Measurements from ENCODE around the gene ESR1. TPM values are rescaled to one million over a fixed set of nuclear protein-coding genes. Genes with fewer than 3 reads are reported as not detected.

Gene ESR1
- total RNA-seq (2014; rRNA removed; shearing (Covaris generic)) = 0.03 TPM in 1 of 2 replicates, not detected in the other
- polyA plus RNA-seq (2015; cell fraction: cytosol; rRNA removed) = 0.09 and 0.30 TPM in 2 replicates
- polyA plus RNA-seq (2015; cell fraction: nucleus; rRNA removed) = 0.12 and 0.17 TPM in 2 replicates

GRCh38 chr6:151807513-151808370, at the start of gene ESR1:
ESR1 (plus strand) TSS chr6:151807682; CDS start chr6:151807913, 231 bp downstream.
- no peak for DNase-seq (ENCODE audit: low read depth)

DNA sequence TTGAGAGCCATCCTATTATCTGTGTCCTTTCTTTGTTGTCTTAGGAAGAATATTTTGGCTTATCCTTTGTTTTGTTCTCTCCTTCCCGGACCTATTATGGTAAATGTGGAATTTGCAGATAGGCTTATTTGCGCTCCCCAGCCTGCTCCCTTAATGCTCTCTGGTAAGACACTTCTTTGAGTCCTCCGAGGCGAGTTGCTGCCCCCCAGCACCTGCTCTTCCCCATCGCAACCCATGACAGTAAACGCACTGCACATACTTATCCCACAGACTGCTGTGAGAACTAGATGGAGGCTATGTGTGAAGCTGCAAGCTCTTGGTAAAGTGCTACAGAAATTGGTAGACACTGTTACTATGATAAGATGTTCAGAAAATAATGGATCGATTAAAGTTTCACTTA, 47.0 kb upstream of the ESR1 start:
- no peak for DNase-seq (ENCODE audit: low read depth)

- DNase-seq (ENCODE audit: low read depth) = no peak
These were observed 45.6 kb upstream of the ESR1 start for GRCh38 chr6:151761851-151762250.

GRCh38 chr6:151762817-151763216, 44.7 kb upstream of the ESR1 start:
- DNase-seq (ENCODE audit: low read depth) = no peak

GRCh38 chr6:151763303-151763702, 44.2 kb upstream of the ESR1 start:
- DNase-seq (ENCODE audit: low read depth) = peak; percentile 28

DNA sequence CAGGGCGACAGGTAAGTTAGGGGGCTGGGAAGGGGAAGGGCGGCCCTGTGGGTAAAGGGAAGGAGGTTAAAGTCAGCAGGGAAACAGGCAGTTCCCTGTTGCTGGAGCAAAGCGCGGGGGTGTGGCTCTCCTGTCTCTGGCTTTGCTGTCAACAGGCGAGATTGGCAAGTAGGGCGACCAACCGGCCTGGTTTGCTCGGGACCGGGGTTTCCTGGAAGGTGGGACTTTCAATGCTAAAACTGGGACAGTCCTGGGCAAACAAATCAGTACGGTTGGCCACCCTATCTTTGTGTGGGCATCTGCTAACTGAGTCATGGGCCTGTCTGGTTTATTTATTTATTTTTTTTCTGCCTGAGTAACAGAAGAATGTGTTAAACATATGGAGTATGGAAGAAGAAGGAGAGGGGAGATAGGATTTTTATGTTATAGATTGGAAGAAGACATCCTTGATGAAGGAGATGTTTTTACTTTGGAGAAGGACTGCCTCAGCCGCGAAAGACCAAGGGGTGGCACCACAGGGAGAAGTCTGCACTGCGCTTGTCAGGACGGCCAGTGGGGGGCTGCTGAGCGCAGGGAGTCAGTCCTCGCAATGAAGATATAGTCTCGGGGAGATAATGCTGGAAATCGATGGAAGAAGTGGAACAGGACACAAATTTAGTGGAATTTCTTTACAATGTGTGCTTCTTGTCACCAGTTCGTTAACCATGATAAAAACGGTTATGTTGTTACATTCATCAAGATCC, 43.4 kb upstream of the ESR1 start:
- DNase-seq (ENCODE audit: low read depth) = peak; percentile 85

GRCh38 chr6:151765444-151765886, 42.0 kb upstream of the ESR1 start:
- peak; percentile 85 for DNase-seq (ENCODE audit: low read depth)

GRCh38 chr6:151772446-151772845, 35.0 kb upstream of the ESR1 start:
- no peak for DNase-seq (ENCODE audit: low read depth)

GRCh38 chr6:151773382-151773781, 34.1 kb upstream of the ESR1 start:
- peak; percentile 73 for DNase-seq (ENCODE audit: low read depth)

DNA sequence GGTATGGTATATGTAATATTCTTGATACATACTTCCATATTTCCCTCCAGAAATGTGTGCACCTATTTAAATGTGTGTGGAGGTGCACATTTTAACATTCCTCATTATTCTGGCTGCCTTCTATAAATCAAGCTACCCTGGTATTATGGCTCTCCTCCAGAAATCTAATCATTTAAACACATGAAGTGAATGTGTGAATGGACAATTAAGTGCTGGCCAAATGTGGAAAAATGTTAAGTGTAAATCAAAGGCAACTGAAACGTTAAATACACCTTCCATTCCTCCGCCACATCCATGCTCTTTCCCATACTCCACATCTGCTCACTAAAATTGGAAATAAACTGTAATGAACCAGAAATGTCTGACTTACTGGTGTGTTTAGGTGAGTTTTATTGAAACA, 24.9 kb upstream of the ESR1 start:
- DNase-seq (ENCODE audit: low read depth) = no peak

GRCh38 chr6:151783692-151784091, 23.8 kb upstream of the ESR1 start:
- DNase-seq (ENCODE audit: low read depth) = no peak

GRCh38 chr6:151784441-151785214, 22.9 kb upstream of the ESR1 start:
- DNase-seq (ENCODE audit: low read depth) = no peak

DNA sequence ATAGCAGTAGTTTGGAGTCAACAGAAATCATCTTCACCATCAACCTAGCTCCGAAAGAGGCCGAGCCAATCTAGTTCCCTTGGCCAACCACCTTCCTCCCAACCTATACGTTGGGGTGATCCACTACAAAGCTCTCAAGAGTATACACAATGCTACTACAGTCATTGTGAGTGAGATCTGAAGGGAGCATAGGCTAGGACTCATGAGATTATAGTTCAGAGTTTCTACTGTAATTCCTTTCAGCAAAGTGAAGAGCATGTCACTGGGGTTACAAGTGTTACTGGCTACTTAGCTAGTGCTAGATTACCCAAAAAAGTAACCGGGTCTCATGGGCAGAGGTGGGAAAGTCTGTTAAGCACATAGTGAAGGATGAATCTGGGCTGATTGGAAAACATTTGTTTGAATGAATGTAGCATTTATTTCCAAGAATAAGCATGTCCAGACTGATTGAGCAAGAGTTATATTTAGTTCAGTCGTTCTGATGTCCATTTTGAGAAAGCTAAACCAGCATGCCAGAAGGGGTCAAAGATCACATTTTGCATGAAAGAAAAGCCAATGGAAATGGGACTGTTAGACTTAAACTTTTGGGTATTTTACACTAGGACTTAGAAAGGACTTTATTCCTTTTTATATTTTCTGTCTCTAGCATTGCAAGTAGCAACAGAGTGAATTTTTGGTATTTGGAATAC, 10.5 kb upstream of the ESR1 start:
- no peak for DNase-seq (ENCODE audit: low read depth)

- no peak for DNase-seq (ENCODE audit: low read depth)
These were observed 3.7 kb upstream of the ESR1 start for GRCh38 chr6:151803743-151804142.

DNA sequence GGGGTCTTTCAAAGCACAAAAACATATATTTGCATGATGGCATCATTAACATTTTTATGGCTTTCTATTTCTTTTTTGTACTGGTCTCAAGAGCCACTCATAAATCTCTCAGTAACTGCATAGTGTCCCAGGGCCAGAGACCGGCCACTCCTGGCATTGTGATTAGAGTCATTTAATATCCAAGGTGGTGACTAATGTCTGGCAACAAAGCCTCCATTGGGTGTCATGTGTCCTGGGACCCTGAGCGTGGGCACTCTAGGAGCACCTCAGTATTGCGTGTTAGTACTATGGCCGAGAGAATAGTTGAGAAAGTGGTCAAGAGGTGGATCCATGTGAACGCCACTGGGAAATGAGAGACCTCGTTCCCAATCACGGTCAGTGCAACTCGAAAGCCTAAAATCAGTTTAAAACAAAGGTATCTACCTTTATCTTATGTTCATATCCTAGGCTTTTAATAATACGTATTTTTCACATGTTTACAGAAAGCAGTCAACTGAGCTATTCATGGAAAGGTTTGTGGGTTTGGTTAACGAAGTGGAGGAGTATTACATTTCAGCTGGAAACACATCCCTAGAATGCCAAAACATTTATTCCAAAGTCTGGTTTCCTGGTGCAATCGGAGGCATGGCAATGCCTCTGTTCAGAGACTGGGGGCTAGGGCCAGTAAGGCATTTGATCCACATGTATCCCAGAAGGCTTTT, 2.7 kb upstream of the ESR1 start:
- no peak for DNase-seq (ENCODE audit: low read depth)

GRCh38 chr6:151805286-151805840, 2.1 kb upstream of the ESR1 start:
- no peak for DNase-seq (ENCODE audit: low read depth)

DNA sequence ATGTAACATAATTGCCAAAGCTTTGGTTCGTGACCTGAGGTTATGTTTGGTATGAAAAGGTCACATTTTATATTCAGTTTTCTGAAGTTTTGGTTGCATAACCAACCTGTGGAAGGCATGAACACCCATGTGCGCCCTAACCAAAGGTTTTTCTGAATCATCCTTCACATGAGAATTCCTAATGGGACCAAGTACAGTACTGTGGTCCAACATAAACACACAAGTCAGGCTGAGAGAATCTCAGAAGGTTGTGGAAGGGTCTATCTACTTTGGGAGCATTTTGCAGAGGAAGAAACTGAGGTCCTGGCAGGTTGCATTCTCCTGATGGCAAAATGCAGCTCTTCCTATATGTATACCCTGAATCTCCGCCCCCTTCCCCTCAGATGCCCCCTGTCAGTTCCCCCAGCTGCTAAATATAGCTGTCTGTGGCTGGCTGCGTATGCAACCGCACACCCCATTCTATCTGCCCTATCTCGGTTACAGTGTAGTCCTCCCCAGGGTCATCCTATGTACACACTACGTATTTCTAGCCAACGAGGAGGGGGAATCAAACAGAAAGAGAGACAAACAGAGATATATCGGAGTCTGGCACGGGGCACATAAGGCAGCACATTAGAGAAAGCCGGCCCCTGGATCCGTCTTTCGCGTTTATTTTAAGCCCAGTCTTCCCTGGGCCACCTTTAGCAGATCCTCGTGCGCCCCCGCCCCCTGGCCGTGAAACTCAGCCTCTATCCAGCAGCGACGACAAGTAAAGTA, 547 bp upstream of the ESR1 start:
- DNase-seq (ENCODE audit: low read depth) = no peak

- DNase-seq (ENCODE audit: low read depth) = no peak
These were observed 1.1 kb downstream of the ESR1 start for GRCh38 chr6:151808371-151809241.

All from HT1080 (cell line).